22Rv1 (cell line): Measurements from ENCODE around the gene IPO9.

Experiments
- H3K27ac ChIP-seq: fragments of 450-650 bp; 2 replicates; pipeline ENCODE4 v1.5.1; 2017
- CTCF ChIP-seq: fragments of 450-650 bp; IDR thresholded peaks from 2 replicates; pipeline ENCODE4 v1.5.1; 2017; ENCODE audit warnings: mild to moderate bottlenecking
- ZFX ChIP-seq: fragments of 450-650 bp; IDR thresholded peaks from 2 replicates; pipeline ENCODE4 v1.6.1; 2017; ENCODE audit warnings: antibody characterized with exemption, borderline replicate concordance

The IPO9 gene

DNA sequence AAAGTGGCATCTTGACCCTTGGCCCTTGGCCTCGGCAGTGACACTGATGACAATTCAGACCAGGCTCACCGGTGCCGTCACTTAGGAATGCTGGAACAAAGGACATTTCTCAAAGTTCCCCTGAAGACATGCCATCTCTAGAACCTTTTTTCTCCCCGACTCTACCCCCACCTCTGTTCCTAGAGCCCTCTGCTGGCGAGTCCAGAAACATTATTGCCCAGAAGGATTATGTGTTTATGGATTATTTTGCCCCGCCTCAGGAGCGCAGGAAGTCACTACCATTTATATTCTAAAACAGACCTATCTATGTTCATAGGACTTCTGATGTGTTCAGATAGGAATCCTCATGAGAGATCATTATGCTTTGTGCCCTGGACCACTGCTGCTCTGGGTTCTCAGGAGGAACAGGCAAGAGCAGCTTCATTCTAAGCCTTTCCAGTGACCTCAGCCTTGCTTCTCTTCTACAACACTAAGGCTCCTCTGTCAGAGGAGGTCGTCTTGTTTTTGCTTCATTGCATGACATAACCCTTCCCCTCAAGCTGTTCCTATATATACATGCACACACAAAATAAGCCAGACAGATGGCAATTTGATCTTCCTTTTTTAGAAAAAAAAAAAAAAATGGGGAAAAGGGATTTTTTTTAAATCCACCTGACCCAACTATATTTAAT, 47.3 kb downstream of the IPO9 start:
- TF ChIP-seq ZFX (no peak), CTCF (peak; percentile 66)
- H3K27ac ChIP-seq: 0 out of 2 replicates have a peak overlapping the region, but pooled peaks have one; percentile 3

DNA sequence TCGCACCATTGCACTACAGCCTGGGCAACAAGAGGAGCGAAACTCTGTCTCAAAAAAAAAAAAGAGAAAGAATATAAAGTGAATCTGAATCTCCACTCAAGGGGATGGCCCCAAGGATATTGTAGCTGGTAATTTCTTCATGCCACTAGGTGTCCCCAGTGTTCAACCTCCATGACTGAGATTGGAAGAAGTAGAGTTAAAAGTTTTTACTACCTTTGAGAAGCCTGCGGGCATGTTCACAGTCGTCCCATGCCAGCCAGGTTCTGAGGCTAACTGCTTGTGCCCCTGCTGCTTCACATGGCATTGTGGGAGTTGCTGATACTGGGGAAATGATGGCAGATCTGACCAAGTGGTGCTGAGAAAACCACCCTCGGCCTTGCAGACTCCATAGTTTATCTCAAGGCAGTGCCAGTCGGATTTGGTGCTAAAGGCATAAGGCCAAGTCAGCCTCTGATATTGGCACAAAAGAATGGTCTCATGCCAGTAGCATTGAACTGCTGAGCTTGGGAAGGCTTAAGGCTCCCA, 49.0 kb downstream of the IPO9 start:
- H3K27ac ChIP-seq: peak overlapping the region; percentile 34
- TF ChIP-seq CTCF (peak; percentile 95), ZFX (no peak)

DNA sequence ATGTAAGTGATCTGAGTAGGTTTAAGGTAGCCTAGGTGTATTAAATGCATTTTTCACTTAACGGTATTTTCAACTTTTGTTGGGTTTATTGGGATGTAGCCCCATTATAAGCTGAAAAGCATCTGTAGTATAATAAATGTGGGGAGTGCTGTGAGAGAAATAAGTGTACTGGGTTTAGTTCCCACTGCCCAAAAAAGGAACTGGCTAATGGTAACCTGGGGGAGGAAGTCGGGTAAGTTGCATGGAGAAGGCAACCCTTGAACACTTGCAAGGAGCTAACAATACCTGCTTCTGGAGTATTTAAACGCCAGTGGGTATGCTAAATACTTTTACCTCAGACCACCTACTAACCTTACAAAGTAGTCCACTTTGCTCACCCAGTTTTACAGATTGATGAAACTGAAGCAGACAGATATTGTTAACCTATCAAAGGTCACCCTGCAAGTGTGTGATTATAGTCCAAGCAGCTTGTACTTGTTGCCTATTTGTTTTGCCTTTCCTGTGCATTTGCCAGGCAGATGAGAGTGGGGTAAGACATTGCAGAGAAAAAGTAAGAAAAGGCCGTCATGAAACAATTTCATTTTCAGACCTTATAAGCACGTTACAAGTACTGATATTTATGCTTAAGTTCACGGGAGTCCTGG, 52.1 kb downstream of the IPO9 start:
- no peak overlapping the region for H3K27ac ChIP-seq
- TF ChIP-seq CTCF (no peak), ZFX (no peak)

GRCh38 chr1:201881617-201882016, 52.7 kb downstream of the IPO9 start:
- TF ChIP-seq ZFX (no peak), CTCF (no peak)
- H3K27ac ChIP-seq: no peak overlapping the region

DNA sequence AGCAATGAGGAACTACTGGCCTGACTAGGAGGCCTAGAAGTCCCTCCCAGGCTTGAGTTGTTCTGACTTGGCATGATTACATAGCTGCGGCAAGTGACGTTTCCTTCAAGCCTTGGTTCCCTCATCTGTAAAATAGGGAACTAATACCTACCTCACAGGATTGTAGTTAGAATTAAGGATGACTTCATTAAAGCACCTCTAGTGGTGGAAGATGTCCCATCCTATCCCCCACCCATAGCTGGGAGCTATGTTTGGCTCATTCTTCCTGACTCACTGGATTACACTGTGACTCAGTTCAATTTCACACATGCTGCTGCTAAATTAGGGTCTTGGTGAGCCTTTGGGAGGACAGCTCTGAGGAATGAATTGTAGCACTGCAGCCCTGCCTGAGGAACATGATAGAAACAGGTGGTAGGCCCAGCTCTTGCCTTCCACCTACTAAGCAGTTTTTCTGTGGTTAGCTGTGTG, 53.7 kb downstream of the IPO9 start:
- H3K27ac ChIP-seq: no peak overlapping the region
- TF ChIP-seq CTCF (no peak; the same call in 1 of the 2 replicates), ZFX (no peak)

GRCh38 chr1:201883266-201883665, 54.3 kb downstream of the IPO9 start:
- no peak for TF ChIP-seq ZFX
- no peak for TF ChIP-seq CTCF
- peak overlapping the region; percentile 9; the same call in 1 of the 2 replicates for H3K27ac ChIP-seq

DNA sequence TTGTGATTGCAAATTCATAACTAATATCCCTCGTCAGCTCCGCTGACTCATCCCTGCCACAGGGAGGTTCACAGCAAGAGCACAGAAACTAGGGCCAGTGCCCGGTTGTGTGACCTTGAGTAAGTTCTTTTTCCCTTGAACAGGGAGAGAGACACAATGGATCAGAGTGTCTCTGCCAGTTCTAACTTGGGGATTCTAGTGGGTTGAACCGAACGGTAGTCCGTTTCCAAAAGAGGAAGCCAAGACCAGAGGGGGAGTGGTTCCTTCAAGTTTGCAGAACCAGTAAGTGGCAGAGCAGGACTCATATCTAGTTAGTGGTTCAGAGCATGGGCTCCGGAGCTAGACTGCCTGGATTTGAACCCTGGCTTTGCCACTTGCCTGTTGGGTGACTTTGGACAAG, 54.8 kb downstream of the IPO9 start:
- H3K27ac ChIP-seq: peak overlapping the region; percentile 9; the same call in 1 of the 2 replicates
- no peak for TF ChIP-seq ZFX
